IMR-90 (cell line): ENCODE results near the gene ACOX1. TPM values are rescaled to one million over a fixed set of nuclear protein-coding genes. Genes with fewer than 3 reads are reported as not detected.

ENCODE experiments used
- ATAC-seq: fragments of 200-7000 bp; cut with Tn5 transposase; 2 replicates; pipeline ENCODE4 v1.9.1; 2020; ENCODE audit warnings: low read depth, mild to moderate bottlenecking, moderate library complexity
- BruUV-seq: library from RNA; stranded (reverse); fragments of 400-500 nt; replicated peaks from 2 replicates; lab custom pipeline; 2021; lab: Mats Ljungman, UMichigan
- CTCF ChIA-PET: fragments of 300-600 bp; formaldehyde crosslinking; extraction: SDS; loops from one replicate; lab custom pipeline; 2021; ENCODE audit warnings: antibody characterized with exemption; lab: Yijun Ruan, JAX
- POLR2A ChIA-PET: fragments of 300-600 bp; sonication (Branson Sonifier 250); formaldehyde crosslinking; loops from one replicate; lab custom pipeline; 2022; ENCODE audit warnings: antibody characterized with exemption; ENCODE audit not compliant: unreplicated experiment; lab: Charles Lee
- DNase-seq: peaks from one replicate; pipeline ENCODE4 v3.0.0; 2013
- H2AFZ ChIP-seq: replicated peaks from 2 replicates; pipeline ENCODE3; 2013; ENCODE audit warnings: low read length, mild to moderate bottlenecking; ENCODE audit not compliant: poor library complexity
- H2AK5ac ChIP-seq: 2 replicates; pipeline ENCODE4 v1.6.1; 2013; ENCODE audit warnings: low read depth, low read length, inconsistent platforms
- H2AK9ac ChIP-seq: replicated peaks from 2 replicates; pipeline ENCODE3; 2013; ENCODE audit warnings: mild to moderate bottlenecking, low read depth, low read length, moderate library complexity; ENCODE audit not compliant: poor library complexity
- H2BK120ac ChIP-seq: 2 replicates; pipeline ENCODE4 v1.6.1; 2013; ENCODE audit warnings: low read depth, low read length, inconsistent platforms
- H2BK15ac ChIP-seq: 3 replicates; pipeline ENCODE4 v1.6.1; 2013; ENCODE audit warnings: low read depth, low read length, inconsistent platforms
- H2BK20ac ChIP-seq: 2 replicates; pipeline ENCODE4 v1.6.1; 2013; ENCODE audit warnings: low read depth, mild to moderate bottlenecking, inconsistent platforms, low read length, moderate library complexity
- H2BK5ac ChIP-seq: 2 replicates; pipeline ENCODE4 v1.6.1; 2013; ENCODE audit warnings: mild to moderate bottlenecking, low read depth, low read length, inconsistent platforms; ENCODE audit not compliant: poor library complexity, severe bottlenecking
- H3K14ac ChIP-seq: replicated peaks from 2 replicates; pipeline ENCODE4 v1.6.1; 2013; ENCODE audit warnings: low read depth, low read length, inconsistent platforms
- H3K18ac ChIP-seq: 2 replicates; pipeline ENCODE4 v1.6.1; 2013; ENCODE audit warnings: low read depth, low read length, control low read depth
- H3K23ac ChIP-seq: 2 replicates; pipeline ENCODE4 v1.6.1; 2013; ENCODE audit warnings: low read depth, low read length, inconsistent platforms
- H3K27ac ChIP-seq: 2 replicates; pipeline ENCODE4 v1.5.1; 2013; ENCODE audit warnings: mild to moderate bottlenecking, control low read depth, low read length; ENCODE audit not compliant: insufficient read depth
- H3K27me3 ChIP-seq: 2 replicates; pipeline ENCODE4 v1.6.1; 2013; ENCODE audit warnings: low read length; ENCODE audit not compliant: control insufficient read depth, insufficient read depth
- H3K36me3 ChIP-seq: 2 replicates; pipeline ENCODE4 v1.6.1; 2013; ENCODE audit warnings: low read length, mixed read lengths; ENCODE audit not compliant: control insufficient read depth, insufficient read depth
- H3K4ac ChIP-seq: 2 replicates; pipeline ENCODE4 v1.6.1; 2013; ENCODE audit warnings: low read depth, low read length, inconsistent platforms
- H3K4me1 ChIP-seq: 2 replicates; pipeline ENCODE4 v1.6.1; 2013; ENCODE audit warnings: low read length, mixed read lengths; ENCODE audit not compliant: control insufficient read depth, insufficient read depth
- H3K4me2 ChIP-seq: 2 replicates; pipeline ENCODE4 v1.6.1; 2013; ENCODE audit warnings: low read depth, mild to moderate bottlenecking, control low read depth, low read length, moderate library complexity
- H3K4me3 ChIP-seq: 2 replicates; pipeline ENCODE4 v1.5.1; 2013; ENCODE audit warnings: low read depth, mild to moderate bottlenecking, control low read depth, low read length, moderate library complexity; ENCODE audit not compliant: insufficient read depth
- H3K56ac ChIP-seq: 2 replicates; pipeline ENCODE4 v1.6.1; 2013; ENCODE audit warnings: low read length, inconsistent platforms; ENCODE audit not compliant: insufficient read depth; ENCODE audit errors: extremely low read depth
- H3K79me1 ChIP-seq, 2 experiments: 2 replicates each; pipeline ENCODE4 v1.6.1; 2013; ENCODE audit warnings: low read length in 2 of 2, inconsistent platforms in 1 of 2, low read depth in 1 of 2
- H3K9ac ChIP-seq: 2 replicates; pipeline ENCODE4 v1.6.1; 2013; ENCODE audit warnings: low read depth, low read length, control low read depth
- H3K9me1 ChIP-seq: 2 replicates; pipeline ENCODE4 v1.6.1; 2013; ENCODE audit warnings: low read length, inconsistent platforms; ENCODE audit not compliant: insufficient read depth
- H3K9me3 ChIP-seq: 2 replicates; pipeline ENCODE4 v1.6.1; 2013; ENCODE audit warnings: low read length; ENCODE audit not compliant: control insufficient read depth, insufficient read depth
- H4K20me1 ChIP-seq: 2 replicates; pipeline ENCODE4 v1.6.1; 2013; ENCODE audit warnings: low read length, inconsistent platforms; ENCODE audit not compliant: insufficient read depth
- H4K5ac ChIP-seq: 2 replicates; pipeline ENCODE4 v1.6.1; 2013; ENCODE audit warnings: mild to moderate bottlenecking, low read depth, low read length, control low read depth
- H4K8ac ChIP-seq, 2 experiments: 2 replicates each; pipeline ENCODE4 v1.6.1; 2013; ENCODE audit warnings: low read depth in 2 of 2, low read length in 2 of 2, control low read depth in 1 of 2, inconsistent platforms in 1 of 2
- H4K91ac ChIP-seq: 2 replicates; pipeline ENCODE4 v1.6.1; 2013; ENCODE audit warnings: low read depth, low read length, inconsistent platforms; ENCODE audit not compliant: insufficient read depth
- BHLHE40 ChIP-seq: fragments of 150-350 bp; IDR thresholded peaks from 2 replicates; pipeline ENCODE4 v1.6.1; 2016; ENCODE audit warnings: mild to moderate bottlenecking, low read depth, low read length
- CTCF ChIP-seq: conservative IDR thresholded peaks from 2 replicates; pipeline ENCODE4 v1.5.1; 2012; ENCODE audit warnings: mild to moderate bottlenecking, low read depth, low read length, improper control_type of control experiment
- MAZ ChIP-seq: IDR thresholded peaks from 2 replicates; pipeline ENCODE4 v1.6.1; 2012; ENCODE audit warnings: low read depth, mild to moderate bottlenecking, low read length, improper control_type of control experiment, moderate library complexity, borderline replicate concordance
- MXI1 ChIP-seq: IDR thresholded peaks from 2 replicates; pipeline ENCODE4 v1.6.1; 2012; ENCODE audit warnings: low read depth, mild to moderate bottlenecking, low read length, moderate library complexity, borderline replicate concordance
- RAD21 ChIP-seq: IDR thresholded peaks from 2 replicates; pipeline ENCODE4 v1.6.1; 2012; ENCODE audit warnings: low read length, improper control_type of control experiment
- SMC3 ChIP-seq: fragments of 150-350 bp; IDR thresholded peaks from 2 replicates; pipeline ENCODE4 v1.6.1; 2016; ENCODE audit warnings: low read depth, mild to moderate bottlenecking, antibody characterized with exemption, low read length, moderate library complexity
- WGBS, 2 experiments: methylation state at CpG; one replicate each; pipeline versions ENCODE4 v1.1.5 to v1.1.7; 2013; ENCODE audit warnings: missing lambda C conversion rate in 2 of 2; ENCODE audit not compliant: insufficient read length in 1 of 2; ENCODE audit errors: extremely low coverage in 2 of 2; 5-methylcytosine and 5-hydroxymethylcytosine counted together
- dilution Hi-C: fragments of 300-500 bp; cut with HindIII; formaldehyde crosslinking; loops from one replicate; pipeline ENCODE4 v1.14.3; 2018; ENCODE audit warnings: low sequenced_read_pairs; ENCODE audit not compliant: unreplicated experiment
- in situ Hi-C: fragments of 300-500 bp; cut with MboI; formaldehyde crosslinking; loops from 3 replicates; pipeline ENCODE4 v1.14.3; 2019; ENCODE audit warnings: low sequenced_read_pairs, inconsistent platforms, mixed read lengths
- intact Hi-C: fragments of 100-400 bp; cut with micrococcal nuclease; formaldehyde crosslinking; loops from 2 replicates; pipeline ENCODE4 v1.10.0; 2022
- polyA plus RNA-seq, 3 experiments: library from polyadenylated mRNA; depleted of rRNA; stranded (reverse); fragments of >200 nt; gene quantifications; 2 replicates each; pipeline ENCODE4 v1.2.3, GENCODE V29; 2012; ENCODE audit warnings: low replicate concordance in 1 of 3
- total RNA-seq: library from RNA; depleted of rRNA; stranded (reverse); fragments of >200 nt; gene quantifications from 2 replicates; pipeline ENCODE4 v1.2.3, GENCODE V29; 2012

ACOX1 gene
- total and polyA plus RNA-seq, 2 of the 4 experiments (the other 2 are of a cell fraction), result 16.1 to 94.8 TPM

- Histone ChIP-seq H2BK20ac (no peak overlapping the region), H3K23ac (no peak overlapping the region), H4K20me1 (no peaks in the 10 kb centered on the region), H4K91ac (no peak overlapping the region), H2AK5ac (no peak overlapping the region), H3K27ac (no peak overlapping the region), H2BK120ac (no peak overlapping the region), H2BK15ac (no peak overlapping the region), H3K79me1 (peaks cover 0 to 7% of the 10 kb centered on the region in 2 experiments; a peak in 1 of 4 replicates), H2AFZ (no peak overlapping the region), H3K4me3 (no peak overlapping the region), H3K14ac (no peak overlapping the region), H3K9me1 (peaks cover 7% of the 10 kb centered on the region; the same call in 1 of the 2 replicates), H3K36me3 (peaks cover 7% of the 10 kb centered on the region; the same call in 1 of the 2 replicates), H2BK5ac (no peak overlapping the region), H4K8ac (no peak overlapping the region), H3K9ac (no peak overlapping the region), H3K18ac (no peak overlapping the region), H2AK9ac (no peak overlapping the region), H3K4ac (no peak overlapping the region), H3K27me3 (no peaks in the 10 kb centered on the region), H3K56ac (no peak overlapping the region), H3K9me3 (no peaks in the 10 kb centered on the region), H4K5ac (no peak overlapping the region), H3K4me2 (no peak overlapping the region), H3K4me1 (peaks cover 11% of the 10 kb centered on the region)
- TF ChIP-seq CTCF, result peak; percentile 66
- TF ChIP-seq RAD21, result peak; percentile 65
- no peak for TF ChIP-seq MAZ
- TF ChIP-seq SMC3, result peak; percentile 41; the same call in 1 of the 2 replicates
- no peak for TF ChIP-seq MXI1
- no peak for TF ChIP-seq BHLHE40
- BruUV-seq, result no TSS peak
- dilution Hi-C loops (no loop called here), intact Hi-C loops (no loop called here), in situ Hi-C loops (no loop called here)
- ChIA-PET CTCF (interaction anchor here (0.6 to 1.3 kb wide), 2 partner anchors 95 to 394 kb away, joined by 4 read pairs; no protein-coding TSS in a partner anchor), POLR2A (no interaction called here)
- peak; percentile 72 for ATAC-seq
- DNase-seq, result peak; percentile 16
- WGBS, 2 experiments, result 81% methylated on average over 5 of the region's 31 CpGs; no CpG with 5 or more reads in 1 of the 2 experiments
Observed at GRCh38 chr17:76000016-76000754, 21.2 kb upstream of the ACOX1 start.
